Activated naive CD4-positive, alpha-beta T cell treated with Interleukin-2 at 50 U/mL for 16 hours (primary cell): ENCODE data around the gene PWP1.
"Not testable (repeated sequence)": the region's sequence is repeated elsewhere in the genome, so short reads cannot be mapped to it uniquely, and the experiment has no call there.

Source experiments
- DNase-seq: peaks from one replicate; pipeline ENCODE4 v3.0.0-alpha.2; 2020

PWP1 gene

DNA sequence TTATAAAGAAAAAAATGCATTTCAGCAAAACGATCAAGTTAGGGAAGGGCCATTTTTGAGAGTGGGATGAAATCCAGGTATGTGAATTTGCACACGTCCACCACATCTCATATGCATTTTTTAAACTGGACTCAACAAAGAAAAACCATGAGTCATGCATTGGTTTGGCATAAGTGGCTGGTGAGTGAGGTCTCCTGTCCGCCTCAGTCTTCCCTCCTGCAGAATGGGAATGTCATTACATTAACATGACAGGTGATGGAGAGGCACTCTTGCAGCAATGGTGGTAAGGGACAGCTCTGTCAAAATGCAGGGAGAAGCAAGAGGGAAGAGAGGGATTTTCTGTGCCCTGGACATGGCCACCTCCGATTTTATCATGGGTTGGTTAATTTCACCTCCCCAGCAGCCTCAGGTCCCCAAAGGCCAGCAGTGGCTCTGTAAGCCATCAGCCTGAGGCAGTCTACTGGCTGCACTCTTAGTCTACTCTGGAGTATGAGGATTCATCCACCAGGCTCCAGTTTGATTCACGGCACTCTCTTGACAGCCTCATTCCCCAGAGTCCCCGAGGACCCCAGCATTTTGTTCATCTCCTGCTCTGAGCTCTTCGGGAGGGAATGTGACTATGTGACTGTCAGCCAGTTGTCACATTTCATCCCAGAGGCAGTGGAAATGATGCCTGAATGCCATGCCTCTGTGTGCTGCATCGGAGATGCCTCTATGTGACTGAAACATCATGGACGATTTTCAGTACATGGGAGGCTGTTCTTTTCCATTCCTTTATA, 17.1 kb upstream of the PWP1 start:
- no peak for DNase-seq

DNA sequence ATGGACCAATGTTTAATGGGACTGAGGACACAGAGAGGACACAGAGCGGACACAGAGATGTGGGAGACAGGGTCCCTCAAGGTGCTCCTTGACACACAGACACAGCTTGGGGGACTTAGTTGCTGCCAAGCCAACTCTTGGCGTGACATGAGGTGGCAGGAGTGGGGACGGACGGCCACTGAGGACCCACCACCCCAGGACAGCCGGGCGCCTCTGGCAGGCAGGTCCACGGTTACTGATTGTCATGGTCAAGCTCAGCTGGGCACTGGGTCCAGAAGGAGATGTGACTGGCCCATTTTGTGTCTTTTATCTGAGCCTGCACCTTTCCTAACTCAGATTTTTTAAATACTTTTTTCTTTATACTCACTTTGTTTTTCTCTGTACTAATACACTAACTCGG, 15.7 kb upstream of the PWP1 start:
- DNase-seq, result no peak

DNA sequence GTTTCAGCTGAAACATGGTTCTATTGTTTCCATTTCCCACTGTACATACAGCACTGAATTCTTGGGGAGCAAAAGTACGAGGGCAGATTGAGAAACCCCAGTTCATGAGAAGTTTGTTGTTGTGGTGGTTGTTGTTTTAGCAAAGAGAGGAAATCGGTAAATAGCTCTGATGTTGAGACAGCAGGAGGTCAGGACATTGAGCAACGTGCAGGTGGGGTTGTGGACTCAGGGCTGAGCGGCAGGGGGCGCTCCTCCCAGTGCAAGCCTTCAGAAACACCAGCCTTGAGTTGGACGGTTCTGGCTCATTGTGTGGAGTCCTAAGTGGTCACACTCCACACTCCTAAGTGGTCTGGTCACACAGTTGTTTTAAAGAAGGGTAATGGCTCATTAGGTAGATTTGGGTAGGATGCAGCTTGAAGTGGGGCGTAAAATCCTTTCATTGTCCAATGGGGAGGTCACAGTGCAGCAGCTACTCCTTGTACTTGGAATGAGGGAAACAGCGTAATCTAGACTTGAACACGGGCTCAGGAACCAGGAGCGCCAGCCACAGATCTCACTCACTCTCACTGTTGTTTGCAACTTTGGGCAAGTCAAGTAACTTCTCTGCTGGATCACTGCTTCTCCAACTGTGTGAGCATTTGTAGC, 14.5 kb upstream of the PWP1 start:
- peak; percentile 37 for DNase-seq

DNA sequence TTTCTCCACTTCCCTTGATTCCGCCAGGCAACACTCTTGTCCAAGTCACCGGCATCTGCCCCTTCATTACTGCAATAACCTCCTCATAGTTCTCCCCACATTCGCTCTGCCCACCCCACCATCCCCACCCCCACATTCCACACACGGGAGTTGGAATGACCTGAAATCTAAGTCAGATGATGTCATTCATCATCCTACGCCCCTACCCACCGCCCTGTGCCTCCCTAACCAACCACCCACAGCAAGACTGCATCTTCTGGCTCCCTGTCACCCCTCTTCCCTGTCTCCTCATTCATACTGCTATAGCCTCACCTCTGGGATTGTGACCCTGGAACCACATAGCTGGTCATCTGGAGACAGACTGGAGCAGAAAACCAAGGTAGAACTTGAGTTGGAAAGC, 7.9 kb upstream of the PWP1 start:
- DNase-seq, result no peak

DNA sequence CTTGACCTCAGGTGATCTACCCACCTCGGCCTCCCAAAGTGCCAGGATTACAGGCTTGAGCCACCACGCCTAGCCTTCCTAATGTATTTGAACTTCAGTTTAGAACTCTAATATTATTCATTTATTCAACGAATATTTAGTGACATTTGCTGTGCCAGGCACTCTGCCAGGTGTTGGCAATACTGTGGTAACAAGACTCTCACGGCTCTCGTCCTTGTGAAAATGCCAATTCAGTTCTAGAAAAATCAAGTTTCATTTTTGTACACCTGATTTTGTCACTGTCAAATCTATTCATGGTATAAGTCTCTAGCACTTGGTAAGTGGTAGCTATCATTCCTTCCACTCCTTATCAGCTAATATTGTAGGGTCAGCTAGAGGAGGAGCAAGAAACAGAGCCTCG, 6.3 kb upstream of the PWP1 start:
- no peak for DNase-seq

DNA sequence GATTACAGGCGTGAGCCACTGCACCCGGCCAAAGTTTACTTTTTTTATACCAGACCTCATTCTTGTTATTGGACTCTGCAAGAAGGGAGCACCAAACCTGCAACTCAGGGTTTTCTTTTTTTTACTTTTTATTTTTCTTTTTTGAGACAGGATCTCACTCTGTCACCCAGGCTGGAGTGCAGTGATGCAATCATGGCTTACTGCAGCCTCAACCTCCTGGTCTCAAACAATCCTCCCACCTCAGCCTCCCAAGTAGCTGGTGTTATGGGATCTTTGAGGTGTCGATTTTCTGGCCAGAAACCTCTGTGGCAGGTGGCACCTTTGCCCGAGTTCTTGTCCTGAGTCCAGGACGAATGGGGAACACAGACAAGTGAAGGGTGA, 4.2 kb upstream of the PWP1 start:
- no peak for DNase-seq

DNA sequence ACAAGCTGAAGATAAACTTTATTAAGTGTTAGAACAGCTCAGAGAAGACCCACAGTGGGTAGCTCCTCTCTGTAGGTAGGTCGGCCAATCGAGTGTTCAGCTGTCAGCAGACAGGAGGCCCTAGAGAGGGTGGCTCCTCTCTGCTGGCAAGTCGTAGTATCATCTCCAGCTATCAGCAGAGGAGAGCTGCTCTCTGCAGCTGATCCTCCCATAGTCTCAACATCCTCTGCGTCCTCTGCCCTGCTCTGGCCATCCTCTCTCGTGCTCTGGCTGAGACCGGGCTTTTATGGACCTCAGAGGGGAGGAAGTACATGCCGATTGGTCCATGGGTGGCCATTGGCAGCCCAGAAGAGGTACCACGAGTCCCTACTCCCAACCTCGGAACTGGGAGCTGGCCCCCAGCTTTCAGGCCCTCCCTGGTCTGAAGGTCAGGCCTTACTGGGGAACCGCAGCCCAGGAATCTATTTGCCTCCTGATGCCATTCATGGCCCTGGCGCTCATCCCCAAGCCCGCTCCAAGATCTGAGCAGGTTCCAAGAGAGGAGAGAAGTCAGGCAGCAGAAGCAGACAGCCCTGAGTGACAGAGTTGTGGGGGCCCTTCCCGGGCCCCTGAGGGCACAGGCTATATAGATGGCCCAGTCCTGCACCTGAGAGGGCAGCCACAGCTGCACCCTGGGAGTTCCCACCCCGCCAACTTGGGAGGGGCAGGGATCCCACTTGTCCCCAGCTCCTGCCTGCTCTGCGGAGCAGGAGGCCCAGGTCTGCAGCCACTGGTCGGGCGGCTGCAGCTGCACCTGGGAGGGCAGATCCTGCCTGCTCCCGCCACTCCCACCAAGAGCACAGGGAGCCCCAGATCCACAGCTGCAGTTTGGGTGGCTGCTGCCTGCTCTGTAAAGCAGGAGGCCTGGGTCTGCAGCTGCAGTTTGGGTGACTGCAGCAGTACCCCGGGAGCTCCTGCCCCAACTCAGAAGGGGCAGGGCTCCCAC, 3.5 kb upstream of the PWP1 start:
- no peak for DNase-seq

DNA sequence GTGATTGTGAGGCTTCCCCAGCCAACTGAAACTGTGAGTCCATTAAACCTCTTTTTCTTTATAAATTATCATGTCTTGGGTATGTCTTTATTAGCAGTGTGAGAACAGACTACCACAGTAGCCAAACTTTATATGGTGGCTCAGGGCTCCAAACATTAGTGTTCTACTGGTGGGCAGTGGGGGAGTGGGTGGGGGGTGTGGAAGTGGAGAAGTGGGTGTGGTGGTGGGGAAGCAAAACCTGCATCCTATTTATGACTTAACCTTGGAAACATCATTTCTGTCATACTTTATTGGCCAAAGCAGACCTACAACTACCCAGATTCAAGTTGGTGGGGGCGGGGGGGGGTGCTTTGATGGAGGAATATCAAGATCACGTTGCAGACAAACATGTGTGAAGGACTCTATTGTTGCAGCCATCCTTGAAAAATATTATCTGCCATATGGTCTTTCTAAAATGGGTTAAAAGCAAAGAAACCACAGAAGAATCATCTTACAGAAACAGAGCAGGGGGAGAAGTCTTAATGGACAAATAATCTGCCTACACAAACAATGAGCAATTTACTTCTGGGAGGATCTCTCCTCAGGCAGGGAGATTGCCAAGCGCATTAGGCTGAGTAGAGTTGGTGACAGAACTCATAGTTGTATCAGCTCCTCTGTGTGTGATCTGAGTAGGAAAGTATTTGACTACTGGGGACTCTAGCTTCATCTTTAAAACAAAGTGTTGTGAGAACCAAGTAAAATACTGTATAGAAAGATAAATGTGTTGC, 1.4 kb upstream of the PWP1 start:
- DNase-seq, result no peak

DNA sequence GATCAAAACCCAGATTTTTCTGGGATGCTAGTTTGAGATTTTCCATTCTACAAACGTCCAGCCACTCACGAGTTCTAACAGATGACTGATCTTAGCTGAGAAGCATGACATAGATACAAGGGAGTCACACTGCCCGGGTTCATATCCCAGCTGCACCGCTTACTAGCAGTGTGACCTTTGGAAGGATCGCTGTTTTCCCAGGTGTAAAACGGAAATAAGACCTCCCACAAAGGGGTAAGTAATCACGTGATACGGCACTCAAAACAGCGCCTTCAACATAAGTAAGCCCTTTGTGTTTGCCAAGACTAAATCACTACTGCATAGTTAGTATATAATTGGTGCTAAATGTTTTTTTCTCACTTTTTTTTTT, 624 bp upstream of the PWP1 start:
- peak; percentile 12 for DNase-seq

DNA sequence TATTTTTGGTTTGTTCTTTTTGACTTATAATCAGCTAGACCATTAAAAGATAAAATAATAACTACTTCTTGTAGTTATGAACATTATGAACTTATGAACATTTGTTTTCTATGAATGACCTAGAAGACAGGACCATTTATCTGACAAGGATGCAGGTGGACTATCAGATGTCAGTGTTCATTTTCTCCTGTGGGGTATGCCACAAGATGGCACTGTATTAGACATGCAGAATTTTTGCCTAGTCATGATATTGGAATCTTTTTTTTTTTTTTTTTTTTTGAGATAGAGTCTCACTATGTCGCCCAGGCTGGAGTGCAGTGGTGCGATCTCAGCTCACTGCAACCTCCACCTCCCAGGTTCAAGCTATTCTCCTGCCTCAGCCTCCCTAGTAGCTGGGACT, 10.2 kb downstream of the PWP1 start:
- DNase-seq, result not testable (repeated sequence)

DNA sequence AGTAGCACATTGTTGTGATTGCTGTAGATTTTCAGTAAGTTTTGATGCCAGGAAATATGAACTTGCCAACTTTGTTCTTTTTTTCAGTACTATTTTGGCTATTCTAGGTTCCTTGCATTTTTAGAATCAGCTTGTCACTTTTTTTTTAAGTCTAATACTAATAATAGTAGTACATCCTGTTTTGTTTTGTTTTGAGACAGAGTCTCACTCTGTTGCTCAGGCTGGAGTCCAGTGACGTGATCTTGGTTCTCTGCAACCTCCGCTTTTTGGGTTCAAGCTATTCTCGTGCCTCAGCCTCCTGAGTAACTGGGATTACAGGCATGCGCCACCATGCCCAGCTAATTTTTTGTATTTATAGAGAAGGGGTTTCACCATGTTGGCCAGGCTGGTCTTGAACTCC, 16.5 kb downstream of the PWP1 start:
- no peak for DNase-seq

DNA sequence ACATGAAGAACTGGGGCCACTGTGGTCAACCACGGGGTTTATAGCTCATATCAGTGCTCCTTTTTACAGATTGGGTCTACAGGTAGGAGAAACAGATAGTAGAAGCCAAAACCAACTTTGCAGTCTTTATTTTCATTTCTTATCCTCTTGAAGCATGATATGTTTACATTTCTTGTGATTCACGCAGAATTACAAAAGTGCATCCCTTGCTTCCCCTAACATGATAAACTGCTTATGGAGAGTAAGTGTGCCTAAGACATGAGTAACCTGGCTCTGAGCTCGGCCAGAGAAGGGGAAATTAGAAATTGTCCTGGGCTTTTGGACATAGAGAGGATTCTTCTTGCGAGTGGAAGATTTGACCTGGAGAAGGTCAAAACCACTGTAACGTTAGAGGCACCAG, 18.4 kb downstream of the PWP1 start:
- no peak for DNase-seq

DNA sequence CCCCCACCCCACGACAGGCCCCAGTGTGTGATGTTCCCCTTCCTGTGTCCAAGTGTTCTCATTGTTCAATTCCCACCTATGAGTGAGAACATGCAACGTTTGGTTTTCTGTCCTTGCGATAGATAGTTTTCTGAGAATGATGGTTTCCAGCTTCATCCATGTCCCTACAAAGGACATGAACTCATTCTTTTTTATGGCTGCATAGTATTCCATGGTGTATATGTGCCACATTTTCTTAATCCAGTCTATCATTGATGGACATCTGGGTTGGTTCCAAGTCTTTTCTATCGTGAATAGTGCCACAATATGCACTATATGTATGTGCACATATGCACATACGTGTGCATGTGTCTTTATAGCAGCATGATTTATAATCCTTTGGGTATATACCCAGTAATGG, 19.9 kb downstream of the PWP1 start:
- DNase-seq, result not testable (repeated sequence)

DNA sequence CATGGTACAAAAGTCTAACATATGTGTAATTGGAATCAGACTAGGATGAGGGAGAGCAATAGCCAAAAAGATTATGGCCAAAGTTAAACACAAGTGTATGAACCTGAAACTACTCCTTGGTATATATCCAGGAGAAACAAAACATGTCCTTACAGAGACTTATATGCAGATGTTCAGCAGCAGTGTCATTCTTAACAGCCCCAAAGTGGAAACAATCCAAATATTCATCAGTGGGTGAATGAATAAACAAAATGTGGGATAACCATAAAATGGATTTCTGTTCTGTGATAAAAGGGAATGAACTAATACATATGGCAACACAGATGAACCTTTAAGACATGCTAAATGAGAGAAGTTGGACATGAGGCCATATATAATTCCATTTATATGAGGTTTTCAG, 30.2 kb downstream of the PWP1 start:
- DNase-seq, result no peak

DNA sequence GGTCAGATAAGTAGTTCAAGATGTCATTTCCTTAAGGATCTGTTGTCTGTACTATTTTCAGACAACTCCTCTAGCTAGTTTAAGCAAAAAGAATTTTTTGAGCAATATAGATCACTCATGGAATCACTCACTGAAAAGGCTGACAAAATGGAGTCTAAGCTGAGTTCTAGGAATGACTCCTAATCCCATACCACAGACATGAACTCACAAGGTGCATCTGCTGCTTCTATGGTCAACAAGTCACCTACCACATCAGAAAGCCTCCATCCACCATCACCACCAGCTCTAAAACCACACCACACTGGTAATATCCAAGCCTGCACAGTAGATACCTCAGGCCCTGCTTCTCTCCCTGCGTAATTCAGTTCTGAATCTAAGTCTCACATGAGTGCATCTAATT, 33.0 kb downstream of the PWP1 start:
- DNase-seq, result no peak

DNA sequence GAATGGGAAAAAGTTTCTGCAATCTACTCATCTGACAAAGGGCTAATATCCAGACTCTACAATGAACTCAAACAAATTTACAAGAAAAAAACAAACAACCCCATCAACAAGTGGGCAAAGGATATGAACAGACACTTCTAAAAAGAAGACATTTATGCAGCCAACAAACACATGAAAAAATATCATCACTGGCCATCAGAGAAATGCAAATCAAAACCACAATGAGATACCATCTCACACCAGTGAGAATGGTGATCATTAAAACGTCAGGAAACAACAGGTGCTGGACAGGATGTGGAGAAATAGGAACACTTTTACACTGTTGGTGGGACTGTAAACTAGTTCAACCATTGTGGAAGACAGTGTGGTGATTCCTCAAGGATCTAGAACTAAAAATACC, 41.7 kb downstream of the PWP1 start:
- DNase-seq, result not testable (repeated sequence)

DNA sequence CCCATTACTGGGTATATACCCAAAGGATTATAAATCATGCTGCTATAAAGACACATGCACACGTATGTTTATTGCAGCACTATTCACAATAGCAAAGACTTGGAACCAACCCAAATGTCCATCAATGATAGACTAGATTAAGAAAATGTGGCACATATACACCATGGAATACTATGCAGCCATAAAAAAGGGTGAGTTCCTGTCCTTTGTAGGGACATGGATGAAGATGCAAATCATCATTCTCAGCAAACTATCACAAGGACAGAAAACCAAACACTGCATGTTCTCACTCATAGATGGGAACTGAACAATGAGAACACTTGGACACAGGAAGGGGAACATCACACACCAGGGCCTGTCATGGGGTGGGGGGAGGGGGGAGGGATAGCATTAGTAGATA, 42.1 kb downstream of the PWP1 start:
- not testable (repeated sequence) for DNase-seq

DNA sequence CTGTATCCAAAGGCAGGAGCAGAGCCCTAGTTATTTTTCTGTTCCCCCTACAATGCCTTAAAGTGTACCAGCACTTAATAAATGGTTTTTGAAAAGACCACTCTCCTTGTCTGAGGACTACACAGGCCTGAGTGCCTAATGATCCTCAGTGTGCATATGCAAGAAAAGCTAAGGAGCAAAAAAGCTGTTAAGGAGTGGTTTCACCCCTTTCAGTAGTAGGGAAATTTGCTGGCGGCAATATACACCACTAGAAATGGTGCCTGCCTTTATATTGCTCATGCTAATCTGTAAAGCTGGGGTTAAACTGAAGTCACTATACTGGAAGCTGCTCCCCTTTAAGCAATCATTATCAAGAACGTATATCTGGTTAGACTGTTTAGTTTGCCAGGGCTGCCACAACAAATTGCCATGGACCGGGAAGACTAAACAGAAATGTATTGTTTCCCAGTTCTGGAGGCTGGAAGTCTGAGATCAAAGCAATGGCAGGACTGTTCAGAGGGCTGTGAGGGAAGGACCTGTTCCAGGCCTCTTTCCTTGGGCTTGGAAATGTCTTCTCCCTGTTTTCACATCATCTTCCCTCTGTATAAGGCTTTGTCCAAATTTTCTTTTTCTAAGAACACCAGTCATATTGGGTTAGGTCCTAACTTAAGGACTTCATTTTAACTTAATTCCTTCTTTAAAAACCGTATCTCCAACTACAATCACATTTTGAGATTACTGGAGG, 45.2 kb downstream of the PWP1 start:
- DNase-seq, result no peak

DNA sequence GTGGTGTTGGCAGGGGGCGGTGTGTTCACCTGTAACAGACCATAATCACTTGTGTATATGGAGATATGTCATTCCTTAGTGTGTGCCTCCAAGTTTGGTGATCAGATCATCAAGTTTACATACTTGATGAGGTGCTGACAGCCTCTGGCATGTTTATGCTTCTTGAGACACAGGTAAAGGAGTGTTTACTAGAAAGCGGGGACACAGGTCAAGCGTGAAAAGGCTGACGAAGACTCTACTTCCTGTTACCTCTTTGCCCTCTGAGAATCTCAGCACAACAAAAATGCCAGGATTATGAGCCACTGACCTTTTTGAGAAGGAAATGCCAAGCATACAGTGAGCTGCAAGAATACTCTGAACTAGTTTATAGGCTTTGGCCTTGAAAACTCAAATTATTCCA, 45.8 kb downstream of the PWP1 start:
- DNase-seq, result no peak

DNA sequence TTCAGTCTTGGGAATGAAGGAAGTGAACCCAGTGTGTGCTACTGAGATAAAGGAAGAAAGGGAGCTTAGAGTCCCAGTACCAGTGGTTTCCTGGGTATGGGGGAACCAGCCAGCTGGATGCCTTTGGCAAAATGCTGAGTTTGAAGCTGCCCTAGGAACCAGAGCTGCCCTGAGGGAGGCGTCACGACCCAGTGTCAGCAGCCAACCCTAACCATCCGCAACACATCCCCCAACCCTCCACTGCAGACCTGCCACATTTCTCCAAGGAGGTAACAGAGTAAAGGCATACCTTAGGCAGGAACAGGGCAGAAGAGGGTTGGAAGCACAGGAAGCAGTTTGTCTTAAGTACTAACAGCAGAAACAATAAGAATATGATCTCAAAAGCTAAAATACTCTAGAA, 46.8 kb downstream of the PWP1 start:
- DNase-seq, result no peak

DNA sequence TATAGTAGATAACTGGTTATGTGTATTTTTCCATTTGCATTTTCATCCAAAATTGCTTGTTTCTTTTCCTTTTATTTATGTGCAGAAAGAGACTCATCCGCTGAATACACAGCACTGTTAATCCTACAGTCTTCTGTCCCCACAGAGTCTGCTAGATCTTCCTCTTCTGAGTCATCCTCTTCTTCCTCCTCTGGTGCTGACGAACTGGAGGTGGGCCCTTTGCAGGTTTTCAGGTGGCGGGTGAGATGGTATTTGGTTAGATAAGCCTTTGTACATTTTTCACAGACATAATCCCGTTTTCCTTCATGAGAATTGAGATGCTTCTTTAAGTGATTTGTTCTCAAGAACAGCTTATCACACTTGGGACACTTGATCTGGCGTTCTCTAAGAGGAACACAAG, 48.5 kb downstream of the PWP1 start:
- no peak for DNase-seq

DNA sequence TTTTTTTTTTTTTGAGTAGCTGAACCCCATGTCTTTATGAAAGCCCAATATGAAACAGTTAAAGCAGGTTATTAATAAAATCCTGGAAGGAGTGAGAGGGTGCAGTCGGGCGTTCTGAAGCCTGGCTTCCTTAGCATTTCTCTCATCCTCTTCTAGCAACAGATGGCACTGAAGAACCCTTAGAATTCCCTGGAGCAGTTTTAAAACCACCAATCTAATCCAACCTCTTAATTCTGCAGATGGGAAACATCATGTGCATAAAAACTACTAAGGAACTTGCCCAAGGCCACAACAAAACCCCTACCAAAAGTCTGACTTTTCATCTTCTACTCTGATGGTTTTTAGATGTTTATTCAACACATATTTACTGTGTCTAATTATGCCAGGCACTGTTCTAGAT, 50.2 kb downstream of the PWP1 start:
- DNase-seq, result no peak
